Lower leg skin (tissue), 4 donors: ENCODE measurements around the gene ZFYVE26. TPM values are rescaled to one million over a fixed set of nuclear protein-coding genes. Genes with fewer than 3 reads are reported as not detected.

Experiments
- DNase-seq, 2 donors: peaks; one replicate each; pipeline ENCODE4 v3.0.0-alpha.2; 2019; ENCODE audit warnings: low spot score in 2 of 2
- H3K4me3 ChIP-seq: fragments of 200-600 bp; sonication (generic); 2 replicates; pipeline ENCODE4 v1.5.1; 2017; ENCODE audit warnings: mild to moderate bottlenecking, low read depth; ENCODE audit not compliant: poor library complexity, severe bottlenecking
- POLR2A ChIP-seq, 2 donors: fragments of 450-650 bp; IDR thresholded peaks; one replicate each; pipeline ENCODE4 v1.6.1; 2016 to 2017; ENCODE audit warnings: antibody characterized with exemption in 2 of 2, mild to moderate bottlenecking in 1 of 2, moderate library complexity in 1 of 2
- WGBS, 2 donors: methylation state at CpG; one replicate each; pipeline ENCODE4 v1.1.5; 2018; 5-methylcytosine and 5-hydroxymethylcytosine counted together
- intact Hi-C: fragments of 100-400 bp; cut with DNase I; formaldehyde crosslinking; loops from one replicate; pipeline ENCODE4 v1.15.0; 2023; ENCODE audit warnings: low total_unique reads
- total RNA-seq, 4 donors: library from RNA; depleted of rRNA; stranded (reverse); fragments of >200 nt; gene quantifications; one replicate each; pipeline ENCODE4 v1.1.0, GENCODE V29; 2016
- TF ChIP-seq, protein P1 (sequence below), 3 donors: fragments of 450-650 bp; IDR thresholded peaks; one replicate each; pipeline ENCODE4 v1.5.1; 2016; ENCODE audit warnings: antibody characterized with exemption in 3 of 3, mild to moderate bottlenecking in 3 of 3, moderate library complexity in 2 of 3

ZFYVE26 gene
- total RNA-seq, 4 donors from 2014 or later: 13.0 to 34.6 (median 21.8) TPM

DNA sequence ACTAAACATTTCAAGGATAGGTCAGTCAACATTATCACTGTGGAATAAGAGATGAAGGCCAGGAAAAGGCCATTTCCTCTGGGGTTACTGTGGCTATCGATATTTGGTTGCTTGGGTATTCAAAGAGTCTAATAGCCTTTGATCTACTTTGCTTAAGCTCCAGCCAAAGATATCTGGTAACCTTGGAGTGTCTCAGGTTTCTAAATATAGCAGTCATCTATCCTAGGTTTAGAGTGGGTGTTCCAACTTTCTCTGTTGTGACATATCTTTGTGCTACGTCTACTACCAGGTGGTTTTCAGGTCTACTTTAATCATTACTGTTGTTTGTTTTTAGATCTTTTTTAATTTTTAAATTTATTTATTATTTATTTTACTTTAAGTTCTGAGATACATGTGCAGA is 72.3 kb downstream of the ZFYVE26 start:
- no peak for DNase-seq
- H3K4me3 ChIP-seq: no peak overlapping the region
- no peak for TF ChIP-seq POLR2A (IDR thresholded peaks at IDR 0.05)
- TF ChIP-seq, protein P1, sequence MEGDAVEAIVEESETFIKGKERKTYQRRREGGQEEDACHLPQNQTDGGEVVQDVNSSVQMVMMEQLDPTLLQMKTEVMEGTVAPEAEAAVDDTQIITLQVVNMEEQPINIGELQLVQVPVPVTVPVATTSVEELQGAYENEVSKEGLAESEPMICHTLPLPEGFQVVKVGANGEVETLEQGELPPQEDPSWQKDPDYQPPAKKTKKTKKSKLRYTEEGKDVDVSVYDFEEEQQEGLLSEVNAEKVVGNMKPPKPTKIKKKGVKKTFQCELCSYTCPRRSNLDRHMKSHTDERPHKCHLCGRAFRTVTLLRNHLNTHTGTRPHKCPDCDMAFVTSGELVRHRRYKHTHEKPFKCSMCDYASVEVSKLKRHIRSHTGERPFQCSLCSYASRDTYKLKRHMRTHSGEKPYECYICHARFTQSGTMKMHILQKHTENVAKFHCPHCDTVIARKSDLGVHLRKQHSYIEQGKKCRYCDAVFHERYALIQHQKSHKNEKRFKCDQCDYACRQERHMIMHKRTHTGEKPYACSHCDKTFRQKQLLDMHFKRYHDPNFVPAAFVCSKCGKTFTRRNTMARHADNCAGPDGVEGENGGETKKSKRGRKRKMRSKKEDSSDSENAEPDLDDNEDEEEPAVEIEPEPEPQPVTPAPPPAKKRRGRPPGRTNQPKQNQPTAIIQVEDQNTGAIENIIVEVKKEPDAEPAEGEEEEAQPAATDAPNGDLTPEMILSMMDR (IDR thresholded peaks at IDR 0.05): no peak
- intact Hi-C loops: no loop called here
- WGBS, 2 donors: 62 to 76% methylated on average over 2 of the region's 2 CpGs

- peak; percentile 87 to 91 for DNase-seq
- TF ChIP-seq, protein P1 (IDR thresholded peaks at IDR 0.05): no peak
- no peak for TF ChIP-seq POLR2A (IDR thresholded peaks at IDR 0.05)
- 54 to 57% methylated on average over 12 of the region's 12 CpGs for WGBS, 2 donors
- no peak overlapping the region for H3K4me3 ChIP-seq
- intact Hi-C loops: no loop called here
Measured at GRCh38 chr14:67738740-67739504, 77.5 kb downstream of the ZFYVE26 start.

DNA sequence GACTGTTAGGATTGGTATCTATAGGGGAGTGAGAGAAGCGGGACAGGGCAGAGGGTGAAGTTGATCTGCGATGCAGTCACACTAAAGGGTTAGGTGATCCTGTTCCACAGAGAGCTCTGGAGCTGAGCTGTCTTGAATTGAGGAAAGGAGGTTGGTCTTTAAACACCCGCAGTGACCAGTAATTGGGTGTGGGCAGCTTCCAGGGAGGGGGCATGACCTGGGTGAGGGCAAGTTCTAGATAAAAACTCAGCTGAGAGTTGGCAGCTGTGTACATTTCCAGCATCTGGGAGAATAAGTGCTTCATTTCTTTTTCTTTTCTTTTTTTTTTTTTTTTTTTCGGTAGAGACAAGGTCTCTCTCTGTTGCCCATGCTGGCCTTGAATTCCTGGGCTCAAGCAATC is 79.6 kb downstream of the ZFYVE26 start:
- 84 to 85% methylated on average over 4 of the region's 4 CpGs for WGBS, 2 donors
- H3K4me3 ChIP-seq: no peak overlapping the region
- DNase-seq: no peak
- intact Hi-C loops: no loop called here
- no peak for TF ChIP-seq POLR2A (IDR thresholded peaks at IDR 0.05)
- TF ChIP-seq, protein P1 (IDR thresholded peaks at IDR 0.05): no peak

DNA sequence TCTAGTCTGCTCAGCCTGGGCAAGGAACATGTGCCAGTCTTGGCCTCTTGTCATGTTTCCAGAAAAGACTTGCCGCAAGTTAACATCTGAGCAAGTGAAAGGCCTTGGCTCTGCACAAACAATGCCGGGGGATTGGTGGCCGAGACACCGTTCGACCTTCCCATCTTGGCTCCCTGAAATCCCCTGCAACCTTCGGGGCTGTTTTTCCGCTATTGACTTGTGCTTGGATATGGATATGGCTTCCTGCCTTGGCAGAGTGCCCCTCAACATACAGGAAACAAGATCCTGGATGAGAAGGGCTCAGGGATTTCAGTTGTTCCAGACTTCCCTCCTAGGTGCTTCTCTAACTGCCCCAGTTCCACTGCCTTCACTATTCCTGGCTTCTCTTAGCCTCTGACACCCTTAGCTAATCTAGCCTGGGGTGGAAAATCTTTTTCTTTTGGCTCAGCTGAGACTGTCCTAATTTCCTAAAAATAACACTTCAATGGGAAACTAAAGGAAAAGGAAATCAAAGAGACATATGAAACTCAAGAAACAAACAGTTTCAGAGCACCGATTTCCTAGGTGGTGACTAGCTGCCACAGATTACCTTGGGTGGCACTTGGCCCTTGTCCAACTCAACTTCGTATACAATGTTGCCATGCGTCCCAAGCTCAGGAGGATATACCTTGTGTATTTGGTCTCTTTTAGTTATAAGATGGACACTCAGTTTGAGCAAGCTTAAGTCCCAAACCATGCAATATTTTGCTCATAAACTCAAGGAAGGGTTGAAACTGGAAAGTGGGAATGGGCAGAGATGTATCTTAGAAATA is 80.8 kb downstream of the ZFYVE26 start:
- no peak overlapping the region for H3K4me3 ChIP-seq
- no peak for DNase-seq
- intact Hi-C loops: no loop called here
- 83 to 90% methylated on average over 10 of the region's 10 CpGs for WGBS, 2 donors
- no peak for TF ChIP-seq POLR2A (IDR thresholded peaks at IDR 0.05)

DNA sequence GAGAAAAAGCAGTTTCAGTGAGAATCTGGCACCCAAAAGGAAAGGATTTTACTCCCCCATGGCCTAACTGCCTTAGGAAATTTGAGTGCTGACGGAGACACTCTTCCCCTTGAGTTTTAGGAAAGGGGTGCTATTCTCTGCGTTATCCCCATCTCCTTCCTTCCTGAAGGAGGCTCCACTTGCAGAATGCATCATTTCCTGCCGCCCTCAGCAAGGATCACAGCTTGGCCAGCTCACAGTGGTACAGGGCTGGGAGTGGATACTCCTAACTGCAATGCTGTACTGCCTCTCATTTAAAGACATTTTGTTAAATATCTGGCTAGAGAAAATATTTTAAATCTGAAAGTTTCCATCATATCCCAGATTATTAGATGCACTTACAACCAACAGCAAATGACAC is 81.7 kb downstream of the ZFYVE26 start:
- no peak overlapping the region for H3K4me3 ChIP-seq
- WGBS, 2 donors: 71 to 81% methylated on average over 3 of the region's 3 CpGs
- intact Hi-C loops: no loop called here
- TF ChIP-seq, protein P1 (IDR thresholded peaks at IDR 0.05): no peak
- no peak for TF ChIP-seq POLR2A (IDR thresholded peaks at IDR 0.05)
- no peak for DNase-seq

DNA sequence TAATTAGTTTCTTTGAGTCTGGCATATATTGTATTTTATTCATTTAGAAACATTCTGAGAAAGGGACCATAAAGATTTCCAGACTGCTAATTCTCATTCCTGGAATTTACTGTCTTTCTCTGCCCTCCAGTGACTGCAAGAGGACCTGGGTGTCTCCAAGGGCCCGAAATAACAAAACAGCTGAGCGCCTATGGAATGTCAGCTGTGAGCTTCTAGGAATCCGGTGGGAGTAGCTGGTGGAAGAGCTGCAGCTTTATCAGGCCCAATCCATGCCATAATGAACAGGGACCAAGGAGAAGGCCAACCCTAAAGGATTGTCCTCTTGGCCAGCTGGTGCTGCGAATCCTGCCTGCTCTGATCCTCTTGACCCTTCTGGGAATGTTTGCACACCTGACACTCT is 82.8 kb downstream of the ZFYVE26 start:
- intact Hi-C loops: no loop called here
- no peak overlapping the region for H3K4me3 ChIP-seq
- TF ChIP-seq, protein P1 (IDR thresholded peaks at IDR 0.05): no peak
- TF ChIP-seq POLR2A (IDR thresholded peaks at IDR 0.05): no peak
- peak in 1 of 2 donors; percentile 43 for DNase-seq
- WGBS, 2 donors: 86 to 90% methylated on average over 4 of the region's 4 CpGs
